GM12878 (cell line): Measurements from ENCODE around the gene WDR59. TPM values are rescaled to one million over a fixed set of nuclear protein-coding genes. Genes with fewer than 3 reads are reported as not detected.

Experiments used
- ATAC-seq: fragments of 200-7000 bp; cut with Tn5 transposase; 3 replicates; pipeline ENCODE4 v1.9.1; 2020; ENCODE audit warnings: mild to moderate bottlenecking, moderate library complexity
- BruUV-seq: library from RNA; stranded (reverse); fragments of 400-500 nt; replicated peaks from 2 replicates; lab custom pipeline; 2021; lab: Mats Ljungman, UMichigan
- CTCF ChIA-PET: fragments of 300-600 bp; sonication (Branson Sonifier 250); formaldehyde crosslinking; extraction: SDS; loops from one replicate; lab custom pipeline; 2021; ENCODE audit warnings: inconsistent platforms; lab: Yijun Ruan, JAX
- POLR2A ChIA-PET: fragments of 350-600 bp; formaldehyde crosslinking; extraction: SDS; loops from one replicate; lab custom pipeline; 2021; ENCODE audit warnings: inconsistent platforms; lab: Charles Lee
- RAD21 ChIA-PET: fragments of 300-600 bp; sonication (Branson Sonifier 250); formaldehyde crosslinking; loops from one replicate; lab custom pipeline; 2023; ENCODE audit warnings: antibody characterized with exemption; ENCODE audit not compliant: unreplicated experiment; lab: Charles Lee
- SMC1A ChIA-PET: fragments of 300-600 bp; sonication (Branson Sonifier 250); formaldehyde crosslinking; loops from one replicate; lab custom pipeline; 2023; ENCODE audit not compliant: unreplicated experiment, uncharacterized antibody; lab: Charles Lee
- DNase-seq: peaks from one replicate; pipeline ENCODE4 v3.0.0-alpha.2; 2011; ENCODE audit warnings: low read depth, low spot score
- FAIRE-seq: peaks from 3 replicates; lab custom pipeline; 2011; peaks lifted over from hg19 to GRCh38; lab: Jason Lieb, UNC
- H2AFZ ChIP-seq: 2 replicates; pipeline ENCODE4 v1.6.0; 2011; ENCODE audit warnings: low read depth, low read length, control low read depth; ENCODE audit not compliant: control insufficient read depth
- H3K27ac ChIP-seq: 2 replicates; pipeline ENCODE4 v1.5.1; 2011; ENCODE audit warnings: control low read depth; ENCODE audit not compliant: control insufficient read depth, insufficient read depth
- H3K27me3 ChIP-seq, 2 experiments: replicated peaks in 1 of 2; 2 replicates each; pipeline versions ENCODE4 v1.6.0 to v1.6.1; 2011; ENCODE audit warnings: low read length in 1 of 2; ENCODE audit not compliant: control insufficient read depth in 2 of 2, insufficient read depth in 2 of 2
- H3K36me3 ChIP-seq, 2 experiments: 2 replicates each; pipeline ENCODE4 v1.5.1; 2011; ENCODE audit warnings: low read length in 1 of 2; ENCODE audit not compliant: control insufficient read depth in 2 of 2, insufficient read depth in 2 of 2
- H3K4me1 ChIP-seq: 2 replicates; pipeline ENCODE4 v1.6.1; 2011; ENCODE audit warnings: mild to moderate bottlenecking, low read length, moderate library complexity, mixed read lengths; ENCODE audit not compliant: control insufficient read depth, insufficient read depth
- H3K4me2 ChIP-seq: 2 replicates; pipeline ENCODE4 v1.6.0; 2011; ENCODE audit warnings: control low read depth; ENCODE audit not compliant: control insufficient read depth, insufficient read depth
- H3K4me3 ChIP-seq: fragments of 200-600 bp; sonication (generic); 2 replicates; pipeline ENCODE4 v1.5.1; 2016
- H3K79me2 ChIP-seq: 2 replicates; pipeline ENCODE4 v1.6.0; 2011; ENCODE audit warnings: low read length; ENCODE audit not compliant: control insufficient read depth, insufficient read depth
- H3K9ac ChIP-seq: 2 replicates; pipeline ENCODE4 v1.8.0; 2011; ENCODE audit warnings: low read length, control low read depth, mixed read lengths; ENCODE audit not compliant: control insufficient read depth, insufficient read depth
- H3K9me3 ChIP-seq: replicated peaks from 3 replicates; pipeline ENCODE4 v1.5.1; 2011; ENCODE audit warnings: mild to moderate bottlenecking, low read length; ENCODE audit not compliant: control insufficient read depth, insufficient read depth
- H4K20me1 ChIP-seq: 2 replicates; pipeline ENCODE4 v1.6.0; 2011; ENCODE audit not compliant: control insufficient read depth, insufficient read depth
- ASH2L ChIP-seq: fragments of 300-600, 200-600 bp; sonication (generic); IDR thresholded peaks from 2 replicates; pipeline ENCODE4 v1.6.1; 2017; ENCODE audit warnings: low read depth, mild to moderate bottlenecking, borderline replicate concordance
- CBFB ChIP-seq: IDR thresholded peaks from 2 replicates; pipeline ENCODE4 v1.6.1; 2016; ENCODE audit warnings: antibody characterized with exemption, low read depth
- CBX3 ChIP-seq: fragments of 200-600 bp; sonication (generic); IDR thresholded peaks from 2 replicates; pipeline ENCODE4 v1.6.1; 2016; ENCODE audit warnings: low read depth, borderline replicate concordance
- DPF2 ChIP-seq: fragments of 450-650 bp; IDR thresholded peaks from 2 replicates; pipeline ENCODE4 v1.6.1; 2017; ENCODE audit warnings: mild to moderate bottlenecking
- FOS ChIP-seq: IDR thresholded peaks from 3 replicates; pipeline ENCODE4 v1.6.1; 2011; ENCODE audit warnings: borderline replicate concordance; ENCODE audit not compliant: insufficient read length; ENCODE audit errors: extremely low read depth
- HCFC1 ChIP-seq: fragments of 150-350 bp; IDR thresholded peaks from 2 replicates; pipeline ENCODE4 v1.6.1; 2014; ENCODE audit warnings: low read length
- IRF5 ChIP-seq: fragments of 450-650 bp; IDR thresholded peaks from 2 replicates; pipeline ENCODE4 v1.6.1; 2017; ENCODE audit warnings: borderline replicate concordance
- NFIC ChIP-seq: IDR thresholded peaks from 2 replicates; pipeline ENCODE4 v1.6.1; 2012; ENCODE audit warnings: low read depth, mild to moderate bottlenecking, inconsistent platforms, low read length, moderate library complexity
- NKRF ChIP-seq: fragments of 450-650 bp; conservative IDR thresholded peaks from 2 replicates; pipeline ENCODE4 v1.6.1; 2017; ENCODE audit warnings: mild to moderate bottlenecking, moderate library complexity
- POU2F2 ChIP-seq: IDR thresholded peaks from 3 replicates; pipeline ENCODE4 v1.6.1; 2011; ENCODE audit warnings: low read depth, mild to moderate bottlenecking, low read length, borderline replicate concordance
- PRDM15 ChIP-seq: fragments of 450-650 bp; formaldehyde crosslinking; IDR thresholded peaks from 2 replicates; pipeline ENCODE4 v1.4.0; 2020; ENCODE audit warnings: mild to moderate bottlenecking, moderate library complexity
- STAT1 ChIP-seq: fragments of 450-650 bp; conservative IDR thresholded peaks from 2 replicates; pipeline ENCODE4 v1.6.1; 2014; ENCODE audit warnings: antibody characterized with exemption, mild to moderate bottlenecking
- SUZ12 ChIP-seq: fragments of 200-600 bp; sonication (generic); IDR thresholded peaks from one replicate; pipeline ENCODE4 v1.6.1; 2018; ENCODE audit warnings: antibody characterized with exemption, mild to moderate bottlenecking; ENCODE audit not compliant: unreplicated experiment
- USF1 ChIP-seq: IDR thresholded peaks from 2 replicates; pipeline ENCODE4 v1.6.1; 2011; ENCODE audit warnings: borderline replicate concordance, low read depth, mild to moderate bottlenecking, moderate library complexity, mixed read lengths, low read length; ENCODE audit not compliant: insufficient read depth; ENCODE audit errors: extremely low read length
- ZNF217 ChIP-seq: fragments of 450-650 bp; IDR thresholded peaks from 2 replicates; pipeline ENCODE4 v1.6.1; 2017; ENCODE audit warnings: antibody characterized with exemption, mild to moderate bottlenecking
- WGBS: methylation state at CpG from one replicate; pipeline ENCODE4 v1.1.6; 2016; ENCODE audit warnings: low lambda C conversion rate; ENCODE audit not compliant: insufficient replicate concordance, insufficient coverage; ENCODE audit errors: missing lambda C conversion rate; 5-methylcytosine and 5-hydroxymethylcytosine counted together
- in situ Hi-C: fragments of 300-500 bp; cut with MboI; formaldehyde crosslinking; loops from 9 replicates; pipeline ENCODE4 v1.14.3; 2018; ENCODE audit warnings: mixed read lengths
- intact Hi-C: fragments of 100-400 bp; cut with micrococcal nuclease; formaldehyde crosslinking; loops from one replicate; pipeline ENCODE4 v1.14.2; 2022; ENCODE audit not compliant: unreplicated experiment
- polyA plus RNA-seq, 11 experiments: library from polyadenylated mRNA; depleted of rRNA in 4 of 11; unstranded in 6 of 11; stranded (reverse) in 5 of 11; fragments of >200 nt; fragmentation: Nextera tagmentation in 4 of 11; fragmentation: Illumina TruSeq in 1 of 11; extraction: Ambion mirVana in 4 of 11; extraction: Trizol in 1 of 11; gene quantifications; 1 replicate in 1 of 11; 2 replicates in 10 of 11; pipeline versions ENCODE4 v1.2.1 to v1.2.3, GENCODE V29; 2011 to 2016; ENCODE audit warnings: inconsistent platforms in 2 of 11, missing spikeins in 2 of 11, low read depth in 1 of 11
- total RNA-seq, 4 experiments: library from RNA; depleted of rRNA in 3 of 4; stranded (reverse); fragments of >200 nt in 3 of 4; fragmentation: Illumina TruSeq in 1 of 4; extraction: Trizol in 1 of 4; gene quantifications; 2 replicates each; pipeline versions ENCODE4 v1.2.1 to v1.2.3, GENCODE V29; 2013 to 2021

Gene WDR59
- total and polyA plus RNA-seq, 10 of the 15 experiments (the other 5 are each of a cell fraction or from before 2014, with no cell fraction given), result 9.7 to 78.4 (median 24.5) TPM

- TF ChIP-seq FOS (no peak), HCFC1 (no peak), SUZ12 (no peak)
Measured at GRCh38 chr16:74903120-74903519, 81.8 kb downstream of the WDR59 start (continued).

- 98% methylated on average over 5 of the region's 5 CpGs for WGBS
- in situ Hi-C loops, result no loop called here
- no peak for FAIRE-seq
- TF ChIP-seq CBFB, result no peak
- no peak for TF ChIP-seq ZNF217
- TF ChIP-seq STAT1, result no peak
- no peak for TF ChIP-seq USF1
- no peak for TF ChIP-seq CBX3
- no peak for TF ChIP-seq HCFC1
- TF ChIP-seq PRDM15 (CRISPR knock-in tag), result no peak
- TF ChIP-seq NKRF, result no peak
- TF ChIP-seq ASH2L, result no peak
- no peak for TF ChIP-seq NFIC
- no peak for TF ChIP-seq POU2F2
- TF ChIP-seq DPF2, result no peak
- no peak for TF ChIP-seq IRF5
Measured at GRCh38 chr16:74902161-74902560, 82.8 kb downstream of the WDR59 start.

More at GRCh38 chr16:74902161-74902560, 82.8 kb downstream of the WDR59 start:
- no peaks in the 10 kb centered on the region for H3K79me2 ChIP-seq
- intact Hi-C loops, result no loop called here
- H3K4me2 ChIP-seq, result no peak overlapping the region
- ChIA-PET RAD21 (no interaction called here), CTCF (no interaction called here), POLR2A (no interaction called here), SMC1A (no interaction called here)
- no peaks in the 10 kb centered on the region for H3K4me1 ChIP-seq
- H3K36me3 ChIP-seq, result 0 out of 4 replicates have a peak, but pooled peaks cover 0 to 3% of the 10 kb centered on the region in 2 experiments
- H2AFZ ChIP-seq, result no peak overlapping the region
- ATAC-seq (no peak), DNase-seq (no peak)
- H3K4me3 ChIP-seq, result no peak overlapping the region
- H3K27me3 ChIP-seq, result no peaks in the 10 kb centered on the region
- H3K9me3 ChIP-seq, result no peaks in the 10 kb centered on the region; the same call in 2 of the 3 replicates
- no peak overlapping the region for H3K27ac ChIP-seq
- H4K20me1 ChIP-seq, result no peaks in the 10 kb centered on the region
- no TSS peak for BruUV-seq
- H3K9ac ChIP-seq, result no peak overlapping the region
